Activated CD8-positive, alpha-beta memory T cell treated with anti-CD3 and anti-CD28 coated beads, Interleukin-2, amount 50 U/mL, for 24 hours (primary cell): Measurements from ENCODE around the gene HSDL1.

ENCODE experiments used
- DNase-seq: peaks from one replicate; pipeline ENCODE4 v3.0.0-alpha.2; 2020; ENCODE audit errors: extremely low read depth

Gene HSDL1

DNA sequence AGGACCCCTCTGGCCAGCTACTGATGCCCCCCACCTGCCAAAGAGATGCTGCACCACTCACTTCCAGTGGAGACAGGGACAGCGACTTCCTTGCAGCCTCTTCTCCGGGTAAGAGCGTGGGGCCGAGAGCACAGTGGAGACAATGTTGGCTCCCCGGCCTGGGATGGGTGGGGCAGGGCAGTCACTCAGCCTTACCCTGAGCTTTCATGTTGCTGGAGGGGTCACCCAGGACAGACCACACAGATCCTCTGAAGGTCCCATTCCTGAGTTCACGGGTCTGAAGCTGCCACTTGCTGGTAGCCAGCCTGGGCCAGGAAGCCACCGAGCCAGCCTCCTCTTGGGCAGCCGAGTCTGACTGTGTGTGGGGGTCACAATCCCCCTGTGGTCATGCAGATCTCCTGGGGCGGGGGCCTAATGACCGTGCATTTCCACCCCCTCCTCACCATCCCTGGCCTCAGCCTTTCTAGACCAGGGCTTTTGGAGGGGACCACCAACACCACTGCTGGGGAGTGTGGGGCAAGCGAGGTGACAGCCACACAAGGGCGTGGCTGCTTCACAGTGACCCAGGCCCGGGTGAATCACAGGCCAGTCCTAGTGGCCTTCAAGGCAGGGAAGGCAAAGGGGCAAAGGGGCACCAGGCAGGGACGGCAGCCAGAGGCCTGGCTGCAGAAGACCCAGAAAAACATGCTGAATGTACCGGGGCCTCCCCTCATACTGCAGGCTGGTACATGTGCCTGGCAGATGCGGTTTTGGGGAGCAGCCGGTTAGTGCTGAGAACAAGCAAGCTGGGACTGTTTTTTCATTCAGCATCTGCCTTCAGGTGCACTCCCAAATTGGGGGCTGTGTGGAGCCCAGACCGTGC, 31.4 kb upstream of the HSDL1 start:
- DNase-seq = no peak

DNA sequence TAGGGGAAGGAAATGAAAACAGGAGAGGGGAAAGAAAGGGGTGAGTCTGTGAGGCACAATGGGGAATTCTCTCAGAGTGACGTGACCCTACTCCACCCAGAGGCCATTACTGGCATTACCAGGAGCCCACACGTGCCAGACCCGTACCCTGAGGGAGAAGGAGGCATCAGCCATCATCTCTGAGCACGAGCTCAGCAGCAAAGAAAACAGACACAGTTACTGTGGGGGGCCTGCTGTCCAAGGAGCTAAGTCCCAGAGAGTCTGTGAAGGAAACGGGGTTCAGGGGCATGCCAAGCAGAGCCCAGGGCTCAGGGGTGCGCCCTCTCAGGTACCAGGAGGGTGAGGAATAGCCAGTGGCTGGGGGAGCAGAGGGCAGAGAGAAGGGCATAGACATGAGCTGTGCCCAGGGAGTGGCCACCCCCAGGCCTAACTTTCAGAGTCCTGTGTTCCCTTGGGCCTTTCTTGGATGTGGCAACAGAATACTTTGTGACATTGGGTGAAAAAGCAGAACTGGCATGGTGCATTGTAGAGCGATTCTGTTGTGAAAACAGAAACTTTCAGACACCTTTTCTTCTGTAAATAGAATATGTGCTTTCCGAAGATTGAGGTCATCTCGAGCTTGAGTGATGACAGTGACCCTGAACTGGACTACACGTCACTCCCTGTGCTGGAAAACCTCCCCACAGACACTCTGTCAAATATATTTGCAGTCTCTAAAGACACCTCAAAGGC, 30.5 kb upstream of the HSDL1 start:
- DNase-seq = peak; percentile 49

DNA sequence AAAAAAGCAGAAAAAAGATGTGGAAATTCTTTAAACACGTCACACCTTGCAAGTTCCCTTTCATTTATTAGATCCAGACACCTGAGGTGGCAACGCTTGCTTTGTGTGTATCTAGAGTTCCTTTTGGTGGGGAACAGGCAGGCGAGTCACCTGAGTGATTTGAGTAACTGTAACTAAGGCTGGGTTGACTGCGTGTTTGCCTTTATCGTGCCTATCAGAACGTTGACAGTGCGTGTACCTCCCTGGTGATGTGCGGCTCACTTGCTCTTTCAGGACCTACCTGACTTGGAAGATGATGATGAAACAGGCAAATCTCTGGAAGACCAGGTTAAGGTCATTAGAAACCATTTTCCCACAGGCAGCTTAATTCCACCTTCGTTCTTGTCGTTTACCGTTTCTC, 29.4 kb upstream of the HSDL1 start:
- no peak for DNase-seq

DNA sequence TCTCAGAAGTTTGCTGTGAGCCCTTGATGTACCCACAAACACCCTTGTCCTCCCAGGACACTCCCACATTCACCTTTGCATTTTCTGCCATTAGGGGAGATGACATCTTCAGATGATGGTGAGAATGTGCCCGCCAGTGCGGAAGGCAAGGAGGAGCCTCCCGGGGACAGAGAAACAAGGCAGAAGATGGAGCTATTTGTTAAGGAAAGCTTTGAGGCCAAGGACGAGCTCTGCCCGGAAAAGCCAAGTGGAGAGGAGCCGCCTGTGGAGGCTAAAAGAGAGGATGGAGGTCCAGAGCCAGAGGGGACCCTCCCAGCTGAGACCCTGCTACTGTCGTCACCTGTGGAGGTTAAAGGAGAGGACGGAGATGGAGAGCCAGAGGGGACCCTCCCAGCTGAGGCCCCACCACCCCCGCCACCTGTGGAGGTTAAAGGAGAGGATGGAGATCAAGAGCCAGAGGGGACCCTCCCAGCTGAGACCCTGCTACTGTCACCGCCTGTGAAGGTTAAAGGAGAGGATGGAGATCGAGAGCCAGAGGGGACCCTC, 24.9 kb upstream of the HSDL1 start:
- DNase-seq = no peak

DNA sequence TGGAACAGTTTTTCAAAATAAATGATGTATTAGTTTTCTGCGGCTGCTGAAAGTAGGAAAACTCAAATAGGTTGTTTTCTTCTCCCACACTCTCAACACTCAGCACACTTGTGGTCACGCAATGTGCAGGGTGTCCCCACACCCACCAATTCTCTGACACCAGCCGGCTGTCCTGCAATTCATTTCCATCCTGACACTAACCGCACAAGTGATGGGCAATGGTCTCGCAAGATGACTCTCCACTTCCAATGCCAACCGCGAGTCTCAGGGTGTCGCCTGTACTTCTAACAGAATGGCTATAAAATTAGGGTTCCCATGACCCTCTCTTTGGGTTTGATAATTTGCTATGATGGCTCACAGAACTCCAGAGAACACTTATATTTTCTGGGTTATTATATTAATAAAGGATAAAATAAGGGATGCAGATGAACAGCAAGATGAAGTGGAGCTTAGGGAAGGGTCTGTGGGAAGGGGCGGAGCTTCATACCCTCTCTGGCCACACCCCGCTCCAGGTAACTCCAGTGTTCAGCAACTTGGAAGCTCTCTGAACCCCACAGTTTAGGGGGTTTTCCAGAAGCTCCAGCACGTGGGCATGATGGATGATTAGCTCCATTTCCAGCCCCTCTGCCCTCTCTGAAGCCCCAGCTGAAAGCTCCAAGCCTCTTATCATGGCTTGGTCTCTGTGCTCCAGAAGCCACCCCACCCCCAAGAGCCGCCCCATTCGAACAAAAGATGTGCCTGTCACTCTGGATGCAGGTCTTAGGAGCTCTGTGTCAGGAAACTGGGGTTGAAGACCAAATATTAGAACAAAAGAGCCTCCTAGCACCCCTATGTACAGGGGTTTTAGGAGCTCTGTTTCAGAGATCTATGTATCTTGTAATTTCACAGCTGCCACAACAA, 22.1 kb upstream of the HSDL1 start:
- DNase-seq = no peak

DNA sequence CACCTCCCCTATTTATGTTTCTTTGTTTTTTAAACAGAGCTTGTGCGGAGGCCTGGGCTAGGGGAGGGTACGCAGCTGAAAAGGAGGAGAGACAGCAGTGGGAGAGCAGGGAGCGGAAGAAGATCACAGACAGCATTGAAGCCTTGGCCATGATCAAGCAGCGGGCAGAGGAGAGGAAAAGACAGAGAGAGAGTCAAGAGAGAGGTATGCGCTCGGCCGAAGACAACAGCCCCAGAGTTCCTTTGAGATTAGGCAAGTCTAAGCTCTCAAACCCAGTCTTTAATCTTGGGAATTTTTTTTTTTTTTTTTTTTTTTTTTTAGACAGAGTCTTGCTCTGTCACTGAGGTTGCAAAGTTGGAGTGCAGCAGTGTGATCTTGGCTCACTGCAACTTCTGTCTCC, 20.8 kb upstream of the HSDL1 start:
- no peak for DNase-seq

DNA sequence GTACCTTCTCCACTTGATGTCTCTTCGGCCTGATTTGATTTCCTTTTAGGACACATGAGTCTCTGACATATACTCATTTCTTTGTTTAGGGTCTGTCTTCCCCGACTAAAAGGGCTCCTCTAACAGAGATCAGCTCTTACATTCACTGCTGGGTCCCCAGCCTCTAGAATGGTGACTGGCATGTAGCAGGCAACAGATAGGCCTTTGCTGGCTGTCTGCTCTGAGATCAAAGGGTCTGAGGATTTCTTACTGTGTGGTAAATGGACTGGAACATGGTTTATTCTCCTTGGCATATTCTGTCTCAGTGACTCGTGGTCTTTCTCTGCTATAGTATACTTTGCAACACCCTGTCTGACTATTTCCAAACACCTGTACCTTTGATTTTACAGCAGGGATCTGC, 16.8 kb upstream of the HSDL1 start:
- no peak for DNase-seq

DNA sequence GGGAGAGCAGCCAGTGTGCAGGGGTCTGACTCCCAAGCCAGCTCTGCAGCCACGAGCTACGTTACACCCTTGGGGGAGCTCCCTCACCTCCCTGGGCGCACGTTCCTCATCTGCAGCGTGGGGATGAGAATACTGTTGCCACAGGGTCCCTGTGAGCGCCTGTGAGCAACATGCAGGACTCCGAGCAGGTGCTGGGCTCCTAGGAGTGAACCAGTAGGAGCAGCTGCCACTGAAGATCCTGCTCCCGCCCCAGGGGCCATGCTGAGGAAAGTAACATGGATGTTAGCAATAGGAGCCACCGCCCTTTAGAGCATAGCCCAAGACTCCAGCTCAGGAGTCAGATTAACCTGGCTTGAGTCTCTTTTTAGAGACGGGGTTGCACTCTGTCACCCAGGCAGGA, 16.1 kb upstream of the HSDL1 start:
- no peak for DNase-seq

DNA sequence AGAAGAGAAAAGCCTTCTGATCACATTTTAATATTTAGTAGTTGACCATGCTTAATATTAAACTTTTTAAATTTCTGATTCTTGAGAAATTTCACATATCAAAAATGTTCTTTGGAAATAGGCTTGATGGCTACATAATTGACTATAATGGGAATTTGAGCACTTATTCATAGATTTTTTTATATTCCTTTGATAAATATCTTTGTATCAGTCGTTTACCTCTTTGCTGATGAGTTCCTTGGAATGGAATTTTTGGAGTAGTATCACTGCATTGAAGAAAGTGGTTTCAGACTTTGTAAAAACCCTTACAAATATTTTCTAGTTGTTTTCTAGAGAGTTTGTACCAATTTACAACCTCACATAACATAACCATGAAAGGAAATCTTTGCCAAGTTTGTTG, 14.8 kb upstream of the HSDL1 start:
- no peak for DNase-seq

DNA sequence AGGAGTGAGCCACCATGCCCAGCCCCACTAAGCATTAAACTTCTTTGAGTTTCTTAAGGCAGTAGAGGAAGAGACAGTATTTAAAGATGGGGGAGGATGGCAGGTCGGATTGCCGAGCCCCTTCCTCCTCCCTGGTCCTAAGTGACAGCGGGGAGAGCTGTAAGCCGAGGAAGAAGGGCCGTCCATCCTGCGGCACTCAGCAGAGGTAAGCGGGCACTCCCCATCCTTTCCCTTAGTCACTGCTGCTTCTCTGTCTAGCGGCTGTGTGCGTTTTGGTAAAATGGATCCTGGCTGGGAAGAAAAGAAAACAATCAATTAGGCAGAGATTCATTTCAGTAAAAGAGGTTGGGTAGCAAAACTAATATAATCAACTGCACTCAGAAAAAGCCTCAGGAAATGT, 14.0 kb upstream of the HSDL1 start:
- DNase-seq = no peak

DNA sequence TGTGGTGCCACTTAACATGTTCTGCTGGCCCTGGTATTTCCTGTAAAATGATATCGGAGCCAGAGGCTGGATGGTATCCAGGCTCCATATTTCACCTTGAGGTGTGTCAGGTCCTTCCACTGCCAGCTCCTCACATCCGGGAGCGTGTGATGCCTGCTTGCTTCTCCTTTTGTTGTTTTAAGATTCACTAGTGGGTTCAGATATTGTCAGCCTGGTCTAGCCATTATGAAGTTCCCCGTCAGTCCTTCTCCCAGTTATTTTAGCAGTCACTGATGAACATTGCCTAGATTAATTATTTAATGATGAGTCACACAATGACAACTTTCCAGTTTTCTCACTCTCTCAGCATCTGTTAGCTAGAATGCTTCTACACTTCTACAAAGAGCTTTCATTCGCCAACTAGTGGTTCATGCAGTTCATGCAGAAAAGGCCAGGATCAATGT, 11.4 kb upstream of the HSDL1 start:
- no peak for DNase-seq

DNA sequence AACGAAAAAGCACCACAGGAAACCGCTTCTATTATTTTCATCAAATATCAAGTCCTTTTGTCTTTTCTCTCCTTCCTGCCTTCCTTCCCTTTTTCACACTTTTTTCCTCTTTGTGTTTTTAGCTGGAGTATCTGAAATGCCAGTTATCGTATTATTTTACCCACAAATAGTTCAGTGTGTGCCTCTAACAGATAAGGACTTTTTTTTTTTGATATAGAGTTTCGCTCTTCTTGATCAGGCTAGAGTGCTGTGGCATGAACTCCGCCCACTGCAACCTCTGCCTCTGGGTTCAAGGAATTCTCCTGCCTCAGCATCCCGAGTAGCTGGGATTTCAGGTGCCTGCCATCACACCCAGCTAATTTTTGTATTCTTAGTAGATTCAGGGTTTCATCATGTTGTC, 10.8 kb upstream of the HSDL1 start:
- DNase-seq = no peak

DNA sequence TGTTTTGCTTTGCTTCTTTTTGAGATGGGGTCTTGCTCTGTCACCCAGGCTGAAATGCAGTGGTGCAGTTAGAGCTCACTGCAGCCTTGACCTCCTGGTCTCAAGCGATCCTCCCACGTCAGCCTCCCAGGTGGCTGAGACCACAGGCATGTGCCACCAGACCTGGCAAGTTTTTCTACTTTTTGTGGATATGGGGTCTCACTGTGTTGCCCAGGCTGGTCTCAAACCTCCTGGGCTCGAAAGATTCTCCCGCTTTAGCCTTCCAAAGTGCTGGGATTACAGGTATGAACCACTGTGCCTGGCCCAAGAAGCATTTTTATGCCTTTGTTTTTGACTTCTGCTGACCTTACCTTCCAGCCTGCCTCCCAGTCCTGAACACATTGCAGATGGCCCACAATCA, 10.2 kb upstream of the HSDL1 start:
- DNase-seq = no peak

DNA sequence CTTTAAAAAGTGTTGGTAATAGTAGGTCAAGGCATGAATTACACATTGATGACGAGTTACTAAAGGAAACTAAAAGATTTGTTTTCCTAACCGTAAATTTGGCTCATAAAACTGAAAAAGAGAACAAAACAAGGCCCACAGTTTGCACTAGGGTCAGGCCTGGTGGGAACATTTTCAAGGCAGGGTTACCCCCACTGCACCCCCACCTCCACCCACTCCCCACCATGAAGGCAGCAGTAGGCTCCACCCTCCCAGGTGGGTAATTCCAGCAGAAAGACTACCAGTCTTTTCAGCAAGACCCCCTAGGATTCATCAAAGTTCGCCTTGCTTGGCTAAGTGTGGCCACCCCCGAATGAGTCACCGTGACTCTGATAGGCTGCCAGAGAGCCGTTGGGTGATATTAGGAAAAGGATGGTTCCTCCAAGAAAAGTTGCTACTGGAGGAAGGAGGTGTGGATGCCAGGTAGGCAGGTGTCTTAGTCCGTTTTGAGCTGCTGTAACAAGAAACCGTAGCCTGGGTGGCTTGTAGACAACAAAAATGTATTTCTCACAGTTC, 8.8 kb upstream of the HSDL1 start:
- no peak for DNase-seq

DNA sequence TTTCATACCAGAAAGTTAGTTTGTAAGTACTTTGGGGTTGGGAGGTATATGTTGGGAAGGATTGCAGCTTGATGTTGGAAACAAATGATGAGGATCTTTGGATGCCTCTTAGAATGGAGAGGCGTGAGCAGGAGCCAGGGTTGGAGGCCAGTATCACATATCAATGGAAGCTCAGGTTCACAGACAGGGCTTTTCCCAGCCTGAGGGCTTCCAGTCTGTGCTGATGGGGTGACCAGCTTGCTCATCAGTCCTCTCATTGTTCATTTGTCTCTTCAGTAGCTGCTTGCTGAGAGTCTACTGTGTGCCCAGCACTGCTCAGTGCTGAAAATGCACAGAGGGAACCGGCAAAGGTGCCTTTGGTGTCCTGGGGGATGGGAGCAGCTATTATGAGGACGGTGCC, 5.9 kb upstream of the HSDL1 start:
- DNase-seq = no peak

DNA sequence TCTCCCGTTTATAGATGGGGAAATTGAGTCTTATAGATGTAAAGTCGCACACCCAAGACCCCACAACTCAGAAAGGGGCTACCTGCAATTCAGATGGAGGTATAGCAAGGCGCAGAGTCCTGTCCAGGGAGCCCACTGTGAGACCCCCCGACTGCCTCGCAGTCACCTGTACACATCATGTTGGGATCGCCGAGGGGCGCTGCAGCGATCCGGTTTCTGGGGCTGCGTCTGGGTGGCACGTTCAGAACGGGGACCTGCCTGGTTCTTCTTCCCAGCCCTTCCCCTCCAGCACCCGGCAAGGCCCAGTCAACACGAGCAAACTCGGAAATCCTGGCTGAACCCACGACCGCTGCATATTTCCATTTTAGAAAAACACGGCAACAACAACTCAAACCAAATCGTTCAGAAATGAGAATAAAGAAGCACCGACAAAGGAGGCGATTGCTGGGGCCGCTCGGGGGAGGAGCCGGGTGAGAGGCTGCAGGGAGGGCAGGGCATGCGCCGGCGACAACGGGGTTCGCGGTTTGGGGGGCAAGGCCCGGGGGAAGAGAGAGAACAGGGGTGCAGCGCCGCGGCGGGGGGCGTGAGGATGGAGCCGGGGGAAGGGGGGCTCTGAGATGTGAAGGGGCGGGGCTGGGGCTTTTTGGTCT, 643 bp downstream of the HSDL1 start:
- DNase-seq = no peak

DNA sequence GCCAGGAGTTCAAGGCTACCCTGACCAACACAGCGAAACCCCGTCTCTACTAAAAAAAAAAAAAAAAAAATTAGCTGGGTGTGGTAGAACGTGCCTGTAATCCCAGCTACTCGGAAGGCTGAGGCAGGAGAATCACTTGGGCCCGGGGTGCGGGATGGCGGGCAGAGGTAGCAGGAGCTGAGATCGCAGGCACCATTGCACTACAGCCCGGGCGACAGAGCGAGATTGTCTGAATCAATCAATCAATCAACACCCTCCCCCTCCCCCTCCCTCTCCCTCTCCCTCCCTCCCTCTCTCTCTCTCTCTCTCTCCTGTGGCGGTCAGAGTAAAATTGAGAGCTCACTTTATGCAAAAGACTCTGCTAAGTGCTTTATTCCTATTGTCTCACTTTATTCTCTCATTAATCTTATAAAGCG, 1.2 kb downstream of the HSDL1 start:
- no peak for DNase-seq

DNA sequence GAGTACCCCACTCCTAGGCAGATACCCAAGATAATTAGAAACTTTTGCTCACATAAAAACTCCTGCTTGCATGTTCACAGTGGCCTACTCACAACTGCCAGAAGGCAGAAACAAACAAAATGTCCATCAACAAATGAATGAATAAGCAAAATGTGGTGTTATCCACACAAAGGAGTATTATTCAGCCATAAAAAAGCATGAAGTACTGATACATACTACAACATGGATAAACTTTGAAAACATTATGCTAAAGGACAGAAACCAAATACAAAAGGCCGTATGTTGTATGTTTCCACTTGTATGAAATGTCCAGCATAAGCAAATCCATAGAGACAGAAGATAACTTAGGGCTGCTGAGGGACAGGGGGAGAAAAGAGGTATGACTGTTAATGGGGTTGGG, 1.9 kb downstream of the HSDL1 start:
- no peak for DNase-seq

DNA sequence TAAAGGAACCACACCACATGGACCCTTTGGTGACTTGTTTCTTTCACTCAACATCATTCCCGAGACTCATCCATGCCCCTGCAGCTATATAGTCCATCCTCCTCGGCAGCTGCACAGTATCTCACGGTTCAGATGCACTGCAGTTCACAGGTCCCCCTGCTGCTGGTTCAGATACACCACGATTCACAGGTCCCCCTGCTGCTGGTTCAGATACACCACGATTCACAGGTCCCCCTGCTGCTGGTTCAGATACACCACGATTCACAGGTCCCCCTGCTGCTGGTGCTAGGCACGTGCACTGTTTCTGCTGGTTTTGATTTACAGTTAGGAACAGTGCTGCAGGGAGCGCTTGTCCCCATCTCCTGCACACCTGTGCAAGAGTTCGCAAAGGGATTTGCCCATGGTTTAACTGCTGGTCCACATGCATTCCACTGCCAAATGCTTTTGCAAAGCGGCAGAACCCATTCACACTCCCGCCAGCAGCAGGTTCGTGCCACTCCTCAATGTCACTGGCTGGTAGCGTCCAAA, 3.8 kb downstream of the HSDL1 start:
- no peak for DNase-seq

DNA sequence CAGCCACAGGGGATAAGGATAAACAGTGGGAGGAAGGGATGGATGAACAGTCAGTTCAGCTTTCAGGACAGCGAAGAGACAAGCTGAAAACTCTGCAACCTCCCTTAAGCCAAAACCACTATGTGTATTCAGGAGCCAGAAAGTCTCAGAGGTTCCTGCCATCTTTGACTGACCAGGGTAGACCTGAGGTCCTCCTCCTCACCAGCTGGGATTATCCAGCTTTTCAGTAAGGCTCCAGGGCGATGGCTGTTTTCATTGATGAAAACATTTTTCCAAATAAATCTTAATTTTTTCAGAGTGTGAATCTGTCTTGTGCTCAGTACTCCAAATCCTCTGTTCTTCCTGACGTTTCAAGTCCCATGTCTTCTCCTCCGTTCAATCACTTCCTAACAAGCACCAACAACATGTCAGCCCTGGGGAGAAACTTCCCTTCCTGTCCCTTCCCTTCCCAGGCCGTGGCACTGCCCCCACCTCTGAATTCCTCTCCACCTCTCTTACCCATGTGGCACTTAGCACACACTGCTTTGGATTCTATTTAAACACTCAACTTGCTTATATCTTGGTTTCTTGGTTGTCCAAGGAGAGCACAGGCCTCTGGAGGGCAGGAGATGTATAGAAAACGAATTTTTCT, 5.2 kb downstream of the HSDL1 start:
- DNase-seq = no peak
